WTC11 (cell line): ENCODE results near the gene LSM12. TPM values are rescaled to one million over a fixed set of nuclear protein-coding genes. Genes with fewer than 3 reads are reported as not detected.
"Not testable (repeated sequence)": the region's sequence is repeated elsewhere in the genome, so short reads cannot be mapped to it uniquely, and the experiment has no call there.

Source experiments
- ATAC-seq: fragments of 200-7000 bp; cut with Tn5 transposase; 2 replicates; pipeline ENCODE4 v1.10.0; 2021; ENCODE audit warnings: mild to moderate bottlenecking, moderate library complexity
- CTCF ChIA-PET: fragments of 300-600 bp; sonication (Branson Sonifier 250); formaldehyde crosslinking; loops from one replicate; lab custom pipeline; 2021; ENCODE audit warnings: antibody characterized with exemption; lab: Charles Lee
- POLR2A ChIA-PET: fragments of 350-600 bp; sonication (Branson Sonifier 250); formaldehyde crosslinking; loops from one replicate; lab custom pipeline; 2021; ENCODE audit warnings: antibody characterized with exemption; lab: Charles Lee
- DNase-seq: peaks from one replicate; pipeline ENCODE4 v3.0.0; 2021; ENCODE audit warnings: low spot score
- H3K27ac Mint-ChIP-seq: 2 replicates; pipeline ENCODE4 v1.8.0; 2021; ENCODE audit warnings: mixed read lengths
- H3K27me3 Mint-ChIP-seq: 2 replicates; pipeline ENCODE4 v1.8.0; 2021; ENCODE audit warnings: low read depth, mild to moderate bottlenecking, moderate library complexity, mixed read lengths
- H3K36me3 Mint-ChIP-seq: 2 replicates; pipeline ENCODE4 v1.8.0; 2021; ENCODE audit warnings: mixed read lengths
- H3K4me1 Mint-ChIP-seq: 2 replicates; pipeline ENCODE4 v1.8.0; 2022; ENCODE audit warnings: mixed read lengths
- H3K4me3 Mint-ChIP-seq: 2 replicates; pipeline ENCODE4 v1.8.0; 2021; ENCODE audit warnings: mild to moderate bottlenecking, moderate library complexity, mixed read lengths
- H3K9me3 Mint-ChIP-seq: 2 replicates; pipeline ENCODE4 v1.8.0; 2021; ENCODE audit warnings: mixed read lengths
- CTCF ChIP-seq: fragments of 200-600 bp; IDR thresholded peaks from 2 replicates; pipeline ENCODE4 v1.8.0; 2022; ENCODE audit warnings: antibody characterized with exemption
- E2F1 ChIP-seq: sonication (generic); formaldehyde crosslinking; IDR thresholded peaks from 2 replicates; pipeline ENCODE4 v1.8.0; 2022; ENCODE audit warnings: mild to moderate bottlenecking, missing genetic modification reagents
- ETV6 ChIP-seq: sonication (generic); formaldehyde crosslinking; IDR thresholded peaks from 2 replicates; pipeline ENCODE4 v1.8.1; 2022; ENCODE audit warnings: mild to moderate bottlenecking, missing genetic modification reagents
- FOXP1 ChIP-seq: sonication (generic); formaldehyde crosslinking; IDR thresholded peaks from 2 replicates; pipeline ENCODE4 v1.8.0; 2022; ENCODE audit warnings: missing genetic modification reagents, mild to moderate bottlenecking, moderate library complexity, borderline replicate concordance
- OVOL2 ChIP-seq: fragments of 250-450 bp; sonication (Bioruptor Pico); IDR thresholded peaks from 2 replicates; pipeline ENCODE4 v1.9.0; 2021; ENCODE audit warnings: mild to moderate bottlenecking, borderline replicate concordance
- RELA ChIP-seq: sonication (generic); formaldehyde crosslinking; IDR thresholded peaks from 2 replicates; pipeline ENCODE4 v1.8.1; 2022; ENCODE audit warnings: missing genetic modification reagents, mild to moderate bottlenecking, borderline replicate concordance
- STAT6 ChIP-seq: sonication (generic); formaldehyde crosslinking; conservative IDR thresholded peaks from 2 replicates; pipeline ENCODE4 v1.8.1; 2023; ENCODE audit warnings: mild to moderate bottlenecking, low read depth, missing genetic modification reagents, moderate library complexity
- TCF7 ChIP-seq: sonication (generic); formaldehyde crosslinking; IDR thresholded peaks from 2 replicates; pipeline ENCODE4 v1.8.0; 2022; ENCODE audit warnings: mild to moderate bottlenecking, low read depth, missing genetic modification reagents, moderate library complexity
- USF2 ChIP-seq: sonication (generic); formaldehyde crosslinking; IDR thresholded peaks from 2 replicates; pipeline ENCODE4 v1.8.1; 2023; ENCODE audit warnings: mild to moderate bottlenecking, missing genetic modification reagents, moderate library complexity
- ZNF219 ChIP-seq: sonication (generic); formaldehyde crosslinking; IDR thresholded peaks from 2 replicates; pipeline ENCODE4 v1.8.0; 2023; ENCODE audit warnings: missing genetic modification reagents, mild to moderate bottlenecking, borderline replicate concordance
- ZNF512 ChIP-seq: sonication (generic); formaldehyde crosslinking; IDR thresholded peaks from 2 replicates; pipeline ENCODE4 v1.8.1; 2022; ENCODE audit warnings: missing genetic modification reagents, borderline replicate concordance
- total RNA-seq: library from RNA; stranded (reverse); gene quantifications from 3 replicates; pipeline ENCODE4 v1.2.3, GENCODE V29; 2021

LSM12 gene
- total RNA-seq, 1 experiment from 2014 or later: 102 TPM

GRCh38 chr17:44102849-44103622, 36.6 kb upstream of the LSM12 start:
- Mint-ChIP-seq H3K27ac (peak overlapping the region; percentile 95), H3K9me3 (no peaks in the 10 kb centered on the region), H3K27me3 (no peaks in the 10 kb centered on the region), H3K36me3 (no peaks in the 10 kb centered on the region), H3K4me3 (no peak overlapping the region), H3K4me1 (peaks cover 17% of the 10 kb centered on the region)
- ChIA-PET CTCF (interaction anchor here (0.6 to 10.3 kb wide), 9 partner anchors 9 to 203 kb away, joined by 3 to 116 read pairs (median 3); partner anchors contain the start of gene HDAC5), POLR2A (no interaction called here)
- TF ChIP-seq STAT6 (CRISPR knock-in tag) (no peak), USF2 (no peak), ZNF219 (no peak), CTCF (no peak), TCF7 (CRISPR knock-in tag) (no peak), ZNF512 (CRISPR knock-in tag) (no peak), E2F1 (no peak), OVOL2 (CRISPR knock-in tag) (no peak)
- DNase-seq (no peak), ATAC-seq (no peak)

- POLR2A ChIA-PET, DNase-seq, ATAC-seq, H3K4me3 Mint-ChIP-seq, H3K9me3 Mint-ChIP-seq, H3K27me3 Mint-ChIP-seq, H3K27ac Mint-ChIP-seq, H3K36me3 Mint-ChIP-seq: not testable (repeated sequence)
- H3K4me1 Mint-ChIP-seq: peaks cover 23% of the 10 kb centered on the region
- CTCF ChIA-PET: interaction anchor here (0.7 to 10.3 kb wide), 6 partner anchors 9 to 261 kb away, joined by 3 to 116 read pairs (median 4); partner anchors contain the start of genes FAM171A2 and HDAC5
Observed at GRCh38 chr17:44101858-44102257, 35.4 kb upstream of the LSM12 start.

- no peak overlapping the region for H3K4me3 Mint-ChIP-seq
- no peaks in the 10 kb centered on the region for H3K27me3 Mint-ChIP-seq
- peaks cover 39% of the 10 kb centered on the region for H3K4me1 Mint-ChIP-seq
- no peaks in the 10 kb centered on the region; the same call in 1 of the 2 replicates for H3K36me3 Mint-ChIP-seq
- ChIA-PET POLR2A (no interaction called here), CTCF (interaction anchor here (1.2 to 10.3 kb wide), 5 partner anchors 10 to 257 kb away, joined by 6 to 116 read pairs (median 10); partner anchors contain the start of gene HDAC5)
- peak overlapping the region; percentile 63 for H3K27ac Mint-ChIP-seq
- no peak for DNase-seq
- no peaks in the 10 kb centered on the region for H3K9me3 Mint-ChIP-seq
- TF ChIP-seq USF2: no peak
- TF ChIP-seq ETV6 (CRISPR knock-in tag): no peak
- no peak for TF ChIP-seq RELA (CRISPR knock-in tag)
- TF ChIP-seq FOXP1 (CRISPR knock-in tag): 0 out of 2 replicates have a peak, but pooled peaks have one; percentile 18
- 0 out of 2 replicates have a peak, but pooled peaks have one; percentile 35 for TF ChIP-seq ZNF219
- no peak for ATAC-seq
Observed at GRCh38 chr17:44097110-44097958, 30.9 kb upstream of the LSM12 start.
